MM.1S (cell line): Measurements from ENCODE around the gene ADAMTS3.
A peak's percentile ranks its signal among the peaks of the same experiment; 100 is the strongest.

Experiments used
- DNase-seq: peaks from one replicate; pipeline ENCODE4 v3.0.0-alpha.2; 2015
- H2AFZ ChIP-seq: fragments of 300-600 bp; sonication (generic); 2 replicates; pipeline ENCODE4 v1.6.0; 2016; ENCODE audit warnings: antibody characterized with exemption, low read length
- H3F3A ChIP-seq: fragments of 300-600 bp; sonication (generic); 2 replicates; pipeline ENCODE4 v1.6.1; 2016; ENCODE audit warnings: mild to moderate bottlenecking, antibody characterized with exemption, low read length, moderate library complexity, mixed read lengths; ENCODE audit not compliant: insufficient read depth
- H3K27ac ChIP-seq: fragments of 300-600 bp; sonication (generic); 2 replicates; pipeline ENCODE4 v1.5.1; 2016; ENCODE audit warnings: mild to moderate bottlenecking, low read length
- H3K27me3 ChIP-seq: fragments of 300-600 bp; sonication (generic); replicated peaks from 2 replicates; pipeline ENCODE4 v1.6.0; 2016; ENCODE audit warnings: low read length; ENCODE audit not compliant: insufficient read depth
- H3K36me3 ChIP-seq: fragments of 300-600 bp; sonication (generic); replicated peaks from 2 replicates; pipeline ENCODE4 v1.6.1; 2016; ENCODE audit warnings: mild to moderate bottlenecking, low read length, mixed read lengths; ENCODE audit not compliant: insufficient read depth
- H3K4me1 ChIP-seq: fragments of 300-600 bp; sonication (generic); 2 replicates; pipeline ENCODE4 v1.6.1; 2016; ENCODE audit warnings: low read length, mixed read lengths
- H3K4me2 ChIP-seq: fragments of 300-600 bp; sonication (generic); 2 replicates; pipeline ENCODE4 v1.6.0; 2016; ENCODE audit warnings: low read depth, low read length
- H3K4me3 ChIP-seq: fragments of 300-600 bp; sonication (generic); 2 replicates; pipeline ENCODE4 v1.5.1; 2016; ENCODE audit warnings: low read length, mixed read lengths
- H3K79me2 ChIP-seq: fragments of 300-600 bp; sonication (generic); 2 replicates; pipeline ENCODE4 v1.6.1; 2016; ENCODE audit warnings: mixed run types, low read length, mixed read lengths
- H3K9ac ChIP-seq: fragments of 300-600 bp; sonication (generic); 2 replicates; pipeline ENCODE4 v1.6.1; 2016; ENCODE audit warnings: low read length, mixed read lengths
- H3K9me2 ChIP-seq: fragments of 300-600 bp; sonication (generic); replicated peaks from 2 replicates; pipeline ENCODE4 v1.6.1; 2016; ENCODE audit warnings: mild to moderate bottlenecking, low read length, mixed read lengths; ENCODE audit not compliant: insufficient read depth
- H3K9me3 ChIP-seq: fragments of 300-600 bp; sonication (generic); replicated peaks from 2 replicates; pipeline ENCODE4 v1.6.1; 2016; ENCODE audit warnings: mild to moderate bottlenecking, low read length, mixed read lengths; ENCODE audit not compliant: insufficient read depth
- H4K20me1 ChIP-seq: fragments of 300-600 bp; sonication (generic); 2 replicates; pipeline ENCODE4 v1.6.1; 2016; ENCODE audit warnings: mild to moderate bottlenecking, low read length, moderate library complexity, mixed read lengths; ENCODE audit not compliant: insufficient read depth
- CTCF ChIP-seq: fragments of 300-600 bp; sonication (generic); IDR thresholded peaks from 2 replicates; pipeline ENCODE4 v1.5.1; 2016; ENCODE audit warnings: antibody characterized with exemption, low read length, mixed read lengths
- EZH2 ChIP-seq: fragments of 300-600 bp; sonication (generic); optimal IDR thresholded peaks from 2 replicates; pipeline ENCODE3; 2017; ENCODE audit warnings: low read depth, mild to moderate bottlenecking, antibody characterized with exemption, low read length, mixed read lengths
- EZH2phosphoT487 ChIP-seq: fragments of 300-600 bp; sonication (generic); IDR thresholded peaks from 2 replicates; pipeline ENCODE4 v1.6.1; 2018; ENCODE audit warnings: antibody characterized with exemption, low read length

Gene ADAMTS3

GRCh38 chr4:72568959-72569718, at the start of gene ADAMTS3:
ADAMTS3 (minus strand) TSS chr4:72569221; CDS start chr4:72568762, 459 bp downstream.
- peak within 1 kb of the TSS; percentile 65; the same call in 1 of the 2 replicates for H3K27ac ChIP-seq
- H3K4me1 ChIP-seq, result peaks cover 6% of the 10 kb centered on the region; the same call in 1 of the 2 replicates
- H3F3A ChIP-seq, result peaks cover 6% of the 10 kb centered on the region
- peak within 1 kb of the TSS; percentile 96 for H2AFZ ChIP-seq
- H3K36me3 ChIP-seq, result no peaks in the 10 kb centered on the region
- H3K9me2 ChIP-seq, result no peaks in the 10 kb centered on the region
- H3K9ac ChIP-seq, result peak within 1 kb of the TSS; percentile 63
- H3K27me3 ChIP-seq, result no peaks in the 10 kb centered on the region
- peak; percentile 60 for DNase-seq
- H3K4me3 ChIP-seq, result peak within 1 kb of the TSS; percentile 90
- TF ChIP-seq CTCF, result no peak
- H4K20me1 ChIP-seq, result no peaks in the 10 kb centered on the region
- H3K4me2 ChIP-seq, result peak within 1 kb of the TSS; percentile 95
- H3K9me3 ChIP-seq, result no peaks in the 10 kb centered on the region
- H3K79me2 ChIP-seq, result no peaks in the 10 kb centered on the region

- Histone ChIP-seq H3K9me2 (no peaks in the 10 kb centered on the region), H2AFZ (no peak overlapping the region), H4K20me1 (no peaks in the 10 kb centered on the region), H3K27me3 (no peaks in the 10 kb centered on the region), H3K9me3 (no peaks in the 10 kb centered on the region), H3K4me3 (no peak overlapping the region), H3K27ac (no peak overlapping the region), H3K9ac (no peak overlapping the region), H3K79me2 (no peaks in the 10 kb centered on the region), H3K36me3 (no peaks in the 10 kb centered on the region), H3F3A (no peaks in the 10 kb centered on the region), H3K4me2 (no peak overlapping the region), H3K4me1 (no peaks in the 10 kb centered on the region)
- no peak for TF ChIP-seq EZH2phosphoT487
- no peak for TF ChIP-seq CTCF
- no peak for TF ChIP-seq EZH2
- no peak for DNase-seq
Measured at GRCh38 chr4:72613959-72614358, 44.9 kb upstream of the ADAMTS3 start.

- Histone ChIP-seq H3K36me3 (no peaks in the 10 kb centered on the region), H3K9ac (no peak overlapping the region), H3K4me2 (no peak overlapping the region), H3F3A (no peaks in the 10 kb centered on the region), H3K27me3 (no peaks in the 10 kb centered on the region), H3K4me3 (no peak overlapping the region), H4K20me1 (no peaks in the 10 kb centered on the region), H2AFZ (no peak overlapping the region), H3K27ac (no peak overlapping the region), H3K9me3 (no peaks in the 10 kb centered on the region), H3K9me2 (no peaks in the 10 kb centered on the region), H3K4me1 (no peaks in the 10 kb centered on the region), H3K79me2 (no peaks in the 10 kb centered on the region)
- DNase-seq, result no peak
- no peak for TF ChIP-seq EZH2
Measured at GRCh38 chr4:72606751-72607150, 37.7 kb upstream of the ADAMTS3 start.

GRCh38 chr4:72604324-72604723, 35.3 kb upstream of the ADAMTS3 start:
- Histone ChIP-seq H3K4me3 (no peak overlapping the region), H2AFZ (no peak overlapping the region)
- no peak for DNase-seq

More at GRCh38 chr4:72604324-72604723, 35.3 kb upstream of the ADAMTS3 start:
- Histone ChIP-seq H3F3A (no peaks in the 10 kb centered on the region), H3K27ac (no peak overlapping the region), H3K9me3 (no peaks in the 10 kb centered on the region), H3K9me2 (no peaks in the 10 kb centered on the region), H3K4me2 (no peak overlapping the region), H3K79me2 (no peaks in the 10 kb centered on the region), H3K4me1 (no peaks in the 10 kb centered on the region), H4K20me1 (no peaks in the 10 kb centered on the region), H3K27me3 (no peaks in the 10 kb centered on the region), H3K9ac (no peak overlapping the region), H3K36me3 (no peaks in the 10 kb centered on the region)
- TF ChIP-seq EZH2, result no peak
- no peak for TF ChIP-seq CTCF
- TF ChIP-seq EZH2phosphoT487, result no peak
